CD4-positive, CD25-positive, alpha-beta regulatory T cell (primary cell): ENCODE results near the gene IFFO2. TPM values are rescaled to one million over a fixed set of nuclear protein-coding genes. Genes with fewer than 3 reads are reported as not detected.

Source experiments
- ATAC-seq, 2 donors: fragments of 150-1000 bp; cut with Tn5 transposase; one replicate each; pipeline ENCODE4 v1.10.0; 2021; ENCODE audit warnings: low read depth in 2 of 2, moderate number of reproducible peaks in 2 of 2, moderate library complexity in 1 of 2
- DNase-seq, 3 donors: peaks; one replicate each; pipeline versions ENCODE4 v3.0.0 to v3.0.0-alpha.2; 2012 to 2022; ENCODE audit warnings: mixed read lengths in 1 of 3
- H3K27ac ChIP-seq: one replicate; pipeline ENCODE4 v1.7.0; 2013; ENCODE audit warnings: mild to moderate bottlenecking, low read length; ENCODE audit not compliant: insufficient read depth, poor library complexity, severe bottlenecking
- H3K27me3 ChIP-seq: one replicate; pipeline ENCODE4 v1.7.0; 2013; ENCODE audit warnings: low read length; ENCODE audit not compliant: control insufficient read depth, insufficient read depth
- H3K36me3 ChIP-seq: one replicate; pipeline ENCODE4 v1.7.0; 2013; ENCODE audit warnings: mild to moderate bottlenecking, low read length, moderate library complexity; ENCODE audit not compliant: control insufficient read depth, insufficient read depth
- H3K4me1 ChIP-seq: 2 replicates; pipeline ENCODE4 v1.7.0; 2013; ENCODE audit warnings: mild to moderate bottlenecking, low read length; ENCODE audit not compliant: insufficient read depth, control insufficient read depth, poor library complexity, severe bottlenecking
- H3K4me3 ChIP-seq: one replicate; pipeline ENCODE4 v1.7.0; 2013; ENCODE audit warnings: low read depth, mild to moderate bottlenecking, low read length, moderate library complexity
- H3K9me3 ChIP-seq, 2 experiments: 1 replicate in 1 of 2; 2 replicates in 1 of 2; pipeline ENCODE4 v1.7.0; 2013; ENCODE audit warnings: low read length in 2 of 2, mild to moderate bottlenecking in 1 of 2, moderate library complexity in 1 of 2; ENCODE audit not compliant: control insufficient read depth in 2 of 2
- H3K27ac Mint-ChIP-seq, 3 donors: one replicate each; pipeline ENCODE4 v1.8.0; 2020 to 2022; ENCODE audit warnings: mild to moderate bottlenecking in 3 of 3, mixed read lengths in 3 of 3, moderate library complexity in 2 of 3
- H3K27me3 Mint-ChIP-seq: one replicate; pipeline ENCODE4 v1.8.0; 2022; ENCODE audit warnings: mild to moderate bottlenecking, mixed read lengths
- H3K36me3 Mint-ChIP-seq: one replicate; pipeline ENCODE4 v1.8.0; 2020; ENCODE audit warnings: mixed read lengths
- H3K4me1 Mint-ChIP-seq, 4 donors: one replicate each; pipeline ENCODE4 v1.8.0; 2020 to 2022; ENCODE audit warnings: mixed read lengths in 4 of 4, mild to moderate bottlenecking in 1 of 4
- H3K4me3 Mint-ChIP-seq, 4 donors: one replicate each; pipeline ENCODE4 v1.8.0; 2020 to 2022; ENCODE audit warnings: mild to moderate bottlenecking in 4 of 4, mixed read lengths in 4 of 4, moderate library complexity in 3 of 4
- H3K9me3 Mint-ChIP-seq, 7 donors: one replicate each; pipeline ENCODE4 v1.8.0; 2020 to 2022; ENCODE audit warnings: mixed read lengths in 7 of 7, mild to moderate bottlenecking in 3 of 7, moderate library complexity in 2 of 7
- polyA plus RNA-seq, 4 donors: library from polyadenylated mRNA; unstranded; fragments of 300-500 nt; fragmentation: Illumina TruSeq; gene quantifications; one replicate each; pipeline ENCODE4 v1.2.3, GENCODE V29; 2021
- total RNA-seq: library from RNA; stranded (reverse); gene quantifications from one replicate; pipeline ENCODE4 v1.2.3, GENCODE V29; 2022

IFFO2 gene
- total and polyA plus RNA-seq, 5 donors from 2014 or later, result 1.4 to 101 (median 3.0) TPM

DNA sequence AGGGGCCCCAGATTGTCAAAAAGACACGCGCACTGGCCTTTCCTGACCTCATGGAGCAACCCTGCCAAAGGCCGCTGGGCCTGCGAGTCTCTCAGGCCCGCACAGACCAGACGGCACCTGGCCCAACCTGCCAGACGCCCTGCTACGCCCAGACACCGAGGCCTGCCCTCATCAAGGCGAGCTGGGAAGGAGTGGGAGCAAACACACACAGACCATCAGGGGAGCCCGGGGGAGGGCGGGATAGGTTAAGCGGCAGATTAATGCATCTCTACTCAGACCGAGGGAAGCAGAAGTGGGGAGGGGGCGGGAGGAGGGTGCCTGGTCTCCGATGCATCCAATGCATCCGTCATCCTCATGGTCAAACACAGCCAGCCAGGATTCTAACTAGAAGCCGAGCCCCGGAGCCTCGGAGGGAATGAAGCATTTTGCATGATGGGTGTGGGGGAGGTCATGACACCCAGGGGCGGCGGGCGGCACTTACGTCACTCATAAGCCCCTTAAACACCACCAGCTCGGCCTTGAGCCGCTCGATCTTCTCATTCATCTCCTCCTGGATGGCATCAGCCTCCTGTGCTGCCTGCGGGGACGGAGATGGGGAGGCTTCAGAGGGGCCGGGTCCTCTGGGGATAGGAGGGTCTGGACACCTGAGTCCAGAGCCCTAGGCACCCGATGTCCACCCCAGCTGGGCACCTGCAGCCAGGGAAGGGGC, 37.1 kb downstream of the IFFO2 start:
- DNase-seq, result no peak
- no peaks in the 10 kb centered on the region for H3K36me3 Mint-ChIP-seq
- no peak overlapping the region for H3K4me3 ChIP-seq
- no peak overlapping the region for H3K27ac ChIP-seq
- peaks cover 7 to 38% (median 21%) of the 10 kb centered on the region in 4 donors for H3K4me1 Mint-ChIP-seq
- no peaks in the 10 kb centered on the region for H3K27me3 ChIP-seq
- no peak overlapping the region for H3K4me3 Mint-ChIP-seq
- H3K4me1 ChIP-seq, result peaks cover 29% of the 10 kb centered on the region
- peaks cover 66% of the 10 kb centered on the region for H3K36me3 ChIP-seq
- H3K27ac Mint-ChIP-seq, result no peak overlapping the region
- ATAC-seq, result no peak
- H3K9me3 ChIP-seq, result no peaks in the 10 kb centered on the region
- no peaks in the 10 kb centered on the region for H3K9me3 Mint-ChIP-seq
- H3K27me3 Mint-ChIP-seq, result no peaks in the 10 kb centered on the region

DNA sequence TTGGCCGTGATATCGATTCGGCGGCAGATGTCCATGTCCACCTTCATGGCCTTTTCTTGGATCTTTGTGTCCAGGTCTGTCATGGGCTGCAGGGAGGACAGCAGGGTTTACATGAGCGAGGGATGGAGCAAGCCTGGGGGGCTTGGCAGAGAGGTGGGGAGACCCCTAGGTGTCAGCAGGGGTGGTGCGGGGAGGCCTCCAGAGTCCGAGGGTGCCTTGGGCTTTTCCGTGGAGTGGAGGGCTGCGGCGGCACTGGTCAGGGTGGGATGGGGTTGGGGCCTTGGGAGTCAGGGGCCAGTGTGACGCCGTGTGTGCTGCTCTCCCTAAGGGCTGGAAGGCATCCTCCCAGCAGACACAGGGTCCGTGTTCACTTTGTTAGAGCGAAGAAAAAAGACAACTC, 38.1 kb downstream of the IFFO2 start:
- ATAC-seq, result no peak
- Mint-ChIP-seq H3K27me3 (no peaks in the 10 kb centered on the region), H3K36me3 (no peaks in the 10 kb centered on the region), H3K4me3 (no peak overlapping the region), H3K9me3 (no peaks in the 10 kb centered on the region), H3K27ac (peak overlapping the region in 1 of 3 donors; percentile 45), H3K4me1 (peaks cover 3 to 32% (median 17%) of the 10 kb centered on the region in 4 donors)
- Histone ChIP-seq H3K4me3 (no peak overlapping the region), H3K4me1 (peaks cover 20% of the 10 kb centered on the region), H3K27ac (no peak overlapping the region), H3K36me3 (peaks cover 66% of the 10 kb centered on the region), H3K27me3 (no peaks in the 10 kb centered on the region), H3K9me3 (no peaks in the 10 kb centered on the region)
- no peak for DNase-seq

DNA sequence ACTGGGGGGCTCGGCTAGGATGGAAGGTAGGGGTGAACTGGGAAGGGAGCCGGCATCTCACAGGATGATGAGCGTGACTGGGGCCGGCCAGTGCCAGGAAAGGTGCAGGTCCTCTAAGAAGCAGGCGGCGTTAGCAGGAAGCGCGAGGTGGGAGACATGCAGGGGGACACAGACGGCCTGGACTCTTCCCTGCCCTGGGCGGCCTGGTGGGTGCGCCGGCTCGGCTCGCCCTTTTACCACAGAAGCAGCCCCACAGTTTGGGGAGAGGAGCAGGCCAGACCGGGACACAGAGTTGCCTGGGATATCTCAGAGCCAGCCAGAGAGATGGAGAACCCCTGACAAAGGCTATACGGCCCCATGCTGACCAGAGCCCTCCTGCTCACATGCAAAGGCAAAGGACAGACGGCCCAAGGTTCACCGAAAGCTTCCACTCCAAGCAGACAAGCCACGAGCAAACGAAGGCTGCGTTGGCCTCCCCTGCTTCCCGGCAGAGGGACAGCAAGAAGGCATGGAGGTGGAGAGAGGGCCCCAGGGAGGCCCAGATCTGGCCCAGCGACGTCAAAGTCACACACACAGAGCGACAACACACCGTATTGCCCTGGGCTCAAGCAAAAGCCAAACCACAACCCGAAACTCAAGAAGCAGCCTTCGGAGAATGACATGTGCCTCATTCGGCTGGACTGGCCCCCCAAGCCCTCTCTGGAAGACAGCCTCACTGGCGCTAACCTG, 39.2 kb downstream of the IFFO2 start:
- no peaks in the 10 kb centered on the region for H3K9me3 ChIP-seq
- ATAC-seq (no peak), DNase-seq (no peak)
- Mint-ChIP-seq H3K27me3 (no peaks in the 10 kb centered on the region), H3K4me1 (peaks cover 0 to 24% (median 17%) of the 10 kb centered on the region in 4 donors), H3K4me3 (no peak overlapping the region), H3K27ac (peak overlapping the region in 1 of 3 donors; percentile 60), H3K9me3 (no peaks in the 10 kb centered on the region), H3K36me3 (peaks cover 4% of the 10 kb centered on the region)
- peaks cover 12% of the 10 kb centered on the region for H3K4me1 ChIP-seq
- peaks cover 73% of the 10 kb centered on the region for H3K36me3 ChIP-seq
- no peaks in the 10 kb centered on the region for H3K27me3 ChIP-seq
- H3K4me3 ChIP-seq, result no peak overlapping the region
- H3K27ac ChIP-seq, result no peak overlapping the region

GRCh38 chr1:18915341-18915740, 41.1 kb downstream of the IFFO2 start:
- Mint-ChIP-seq H3K27ac (no peak overlapping the region), H3K9me3 (no peaks in the 10 kb centered on the region)
- ATAC-seq, result no peak

DNA sequence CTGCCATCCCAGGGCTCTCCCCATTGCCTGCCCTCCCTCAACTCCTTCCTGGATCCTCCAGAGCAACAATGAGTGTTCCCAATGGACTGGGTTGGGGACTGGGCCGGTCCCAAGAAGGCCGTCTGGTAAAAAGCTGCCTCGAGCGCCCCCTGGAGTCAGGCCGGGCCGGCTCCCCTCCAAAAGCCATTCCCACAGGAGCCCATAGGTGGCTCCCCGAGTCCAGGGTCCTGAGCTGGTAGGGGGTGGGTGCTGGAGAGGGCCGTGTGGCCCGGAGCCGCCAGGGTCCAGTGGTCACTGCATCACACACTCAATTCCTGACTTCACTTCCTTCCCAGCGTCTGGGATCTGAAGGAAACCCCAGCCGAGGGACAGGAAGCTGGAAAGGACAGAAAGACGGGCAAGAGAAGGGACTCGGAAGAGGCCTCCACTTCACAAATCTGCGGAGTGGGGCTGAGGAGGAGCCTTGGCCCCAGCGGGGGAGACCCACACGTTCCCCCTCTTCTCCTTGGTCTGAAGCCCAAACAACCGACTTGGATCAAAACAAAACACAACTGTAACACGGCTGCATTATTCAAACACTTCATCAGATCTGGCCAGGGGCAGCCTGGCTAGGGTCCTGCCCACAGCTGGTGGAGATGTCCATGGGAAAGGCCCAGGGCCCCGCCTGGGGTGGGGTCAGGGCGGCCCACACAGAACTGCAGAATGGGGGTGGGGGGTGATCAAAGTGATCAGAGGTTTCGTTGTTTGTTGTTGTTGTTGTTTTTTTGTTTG, 43.2 kb downstream of the IFFO2 start:
- H3K27me3 ChIP-seq, result no peaks in the 10 kb centered on the region
- no peak overlapping the region for H3K4me3 Mint-ChIP-seq
- H3K9me3 ChIP-seq, result no peaks in the 10 kb centered on the region
- H3K4me3 ChIP-seq, result no peak overlapping the region
- peaks cover 82% of the 10 kb centered on the region for H3K36me3 ChIP-seq
- H3K36me3 Mint-ChIP-seq, result peaks cover 26% of the 10 kb centered on the region
- H3K27ac ChIP-seq, result peak overlapping the region; percentile 49
- H3K9me3 Mint-ChIP-seq, result no peaks in the 10 kb centered on the region
- H3K4me1 Mint-ChIP-seq, result peaks cover 0 to 28% (median 11%) of the 10 kb centered on the region in 4 donors
- H3K27me3 Mint-ChIP-seq, result no peaks in the 10 kb centered on the region
- peak overlapping the region; percentile 35 to 93 (median 71) for H3K27ac Mint-ChIP-seq
- ATAC-seq (peak; percentile 69 to 78), DNase-seq (peak; percentile 56 to 64 (median 57))
- peaks cover 4% of the 10 kb centered on the region for H3K4me1 ChIP-seq

More at GRCh38 chr1:18915341-18915740, 41.1 kb downstream of the IFFO2 start:
- no peak overlapping the region for H3K27ac ChIP-seq
- H3K27me3 ChIP-seq, result no peaks in the 10 kb centered on the region
- H3K27me3 Mint-ChIP-seq, result no peaks in the 10 kb centered on the region
- H3K4me1 ChIP-seq, result peaks cover 4% of the 10 kb centered on the region
- H3K4me3 ChIP-seq, result no peak overlapping the region
- H3K4me3 Mint-ChIP-seq, result no peak overlapping the region
- peaks cover 0 to 20% (median 15%) of the 10 kb centered on the region in 4 donors for H3K4me1 Mint-ChIP-seq
- no peaks in the 10 kb centered on the region for H3K9me3 ChIP-seq
- peaks cover 14% of the 10 kb centered on the region for H3K36me3 Mint-ChIP-seq
- peaks cover 80% of the 10 kb centered on the region for H3K36me3 ChIP-seq
- DNase-seq, result no peak

- Mint-ChIP-seq H3K4me3 (no peak overlapping the region), H3K36me3 (peaks cover 32% of the 10 kb centered on the region), H3K27ac (peak overlapping the region in 2 of 3 donors; percentile 35 to 66), H3K9me3 (no peaks in the 10 kb centered on the region), H3K27me3 (no peaks in the 10 kb centered on the region), H3K4me1 (peaks cover 0 to 28% (median 10%) of the 10 kb centered on the region in 4 donors)
- ATAC-seq (no peak), DNase-seq (no peak)
- H3K4me1 ChIP-seq, result peaks cover 4% of the 10 kb centered on the region
- H3K27ac ChIP-seq, result peak overlapping the region; percentile 49
- H3K4me3 ChIP-seq, result no peak overlapping the region
- H3K27me3 ChIP-seq, result no peaks in the 10 kb centered on the region
- H3K36me3 ChIP-seq, result peaks cover 82% of the 10 kb centered on the region
- H3K9me3 ChIP-seq, result no peaks in the 10 kb centered on the region
Measured at GRCh38 chr1:18912550-18912949, 43.9 kb downstream of the IFFO2 start.

DNA sequence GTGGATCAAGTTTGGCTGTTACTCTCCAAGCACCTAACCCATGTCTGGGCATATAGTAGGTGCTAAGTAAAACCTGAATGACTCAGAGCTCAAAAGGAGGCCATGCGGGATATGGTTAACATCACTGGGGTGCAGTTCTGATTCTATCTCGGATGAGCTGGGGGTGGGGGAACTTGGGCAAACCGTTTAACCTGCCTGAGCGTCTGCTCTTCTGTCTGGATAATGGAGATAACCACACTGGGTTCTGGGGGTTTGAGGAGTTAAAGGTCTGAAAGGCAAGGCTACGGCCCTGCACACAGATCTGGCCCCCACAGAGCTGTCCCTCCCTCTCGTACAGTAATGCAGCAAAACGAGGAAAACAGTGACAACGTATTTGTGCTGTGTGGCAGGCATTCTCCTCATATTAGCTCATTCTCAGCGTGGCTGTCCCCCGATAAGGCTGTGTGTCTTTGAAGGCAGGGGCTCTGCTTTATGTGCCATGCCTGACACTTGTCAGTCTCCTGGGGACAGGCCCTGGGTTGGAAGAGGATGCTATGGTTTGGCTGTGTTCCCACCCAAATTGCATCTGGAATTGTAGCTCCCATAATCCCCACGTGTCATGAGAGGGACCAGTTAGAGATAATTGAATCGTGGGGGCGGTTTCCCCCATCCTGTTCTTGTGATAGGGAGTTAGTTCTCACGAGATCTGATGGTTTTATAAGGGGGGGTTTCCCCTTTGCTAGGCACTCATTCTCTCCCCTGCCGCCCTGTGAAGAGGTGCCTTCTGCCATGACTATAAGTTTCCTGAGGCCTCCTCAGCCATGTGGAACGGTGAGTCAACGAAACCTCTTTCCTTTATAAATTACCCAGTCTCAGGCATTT, 47.3 kb downstream of the IFFO2 start:
- Mint-ChIP-seq H3K27ac (peak overlapping the region in 1 of 3 donors; percentile 31), H3K4me3 (no peak overlapping the region), H3K4me1 (peaks cover 2 to 28% (median 11%) of the 10 kb centered on the region in 4 donors), H3K27me3 (no peaks in the 10 kb centered on the region), H3K9me3 (no peaks in the 10 kb centered on the region), H3K36me3 (peaks cover 34% of the 10 kb centered on the region)
- H3K27me3 ChIP-seq, result no peaks in the 10 kb centered on the region
- DNase-seq, result no peak
- peaks cover 10% of the 10 kb centered on the region for H3K4me1 ChIP-seq
- peaks cover 64% of the 10 kb centered on the region for H3K36me3 ChIP-seq
- H3K4me3 ChIP-seq, result no peak overlapping the region
- H3K27ac ChIP-seq, result no peak overlapping the region
- ATAC-seq, result no peak
- no peaks in the 10 kb centered on the region for H3K9me3 ChIP-seq
